Subcutaneous abdominal adipose tissue (tissue), 5 donors: Measurements from ENCODE around the gene TTBK1.
A peak's percentile ranks its signal among the peaks of the same experiment; 100 is the strongest.

Experiments
- H3K27ac ChIP-seq: one replicate; pipeline ENCODE4 v1.7.0; 2013; ENCODE audit warnings: low read depth, mild to moderate bottlenecking, inconsistent platforms, low read length, moderate library complexity
- H3K27me3 ChIP-seq, 5 donors: one replicate each; pipeline ENCODE4 v1.7.0; 2013; ENCODE audit warnings: low read length in 5 of 5, inconsistent platforms in 1 of 5; ENCODE audit not compliant: control insufficient read depth in 5 of 5, insufficient read depth in 4 of 5
- H3K36me3 ChIP-seq, 5 donors: one replicate each; pipeline ENCODE4 v1.7.0; 2013; ENCODE audit warnings: low read length in 5 of 5; ENCODE audit not compliant: control insufficient read depth in 5 of 5, insufficient read depth in 5 of 5
- H3K4me1 ChIP-seq, 5 donors: one replicate each; pipeline ENCODE4 v1.7.0; 2013; ENCODE audit warnings: low read length in 5 of 5, mild to moderate bottlenecking in 3 of 5, moderate library complexity in 1 of 5; ENCODE audit not compliant: control insufficient read depth in 5 of 5, insufficient read depth in 5 of 5
- H3K4me3 ChIP-seq, 5 donors: one replicate each; pipeline ENCODE4 v1.7.0; 2013; ENCODE audit warnings: low read length in 5 of 5, low read depth in 1 of 5
- H3K9ac ChIP-seq, 5 donors: one replicate each; pipeline ENCODE4 v1.7.0; 2013; ENCODE audit warnings: low read length in 5 of 5, mild to moderate bottlenecking in 4 of 5, moderate library complexity in 3 of 5
- H3K9me3 ChIP-seq, 5 donors: one replicate each; pipeline ENCODE4 v1.7.0; 2013; ENCODE audit warnings: low read length in 5 of 5; ENCODE audit not compliant: control insufficient read depth in 5 of 5
- donor health status: healthy.
- donor health status: healthy.
- donor health status: healthy.
- donor health status: healthy.
- donor health status: healthy.

Gene TTBK1

GRCh38 chr6:43271103-43271815, 28.0 kb downstream of the TTBK1 start:
- no peaks in the 10 kb centered on the region for H3K9me3 ChIP-seq
- no peak overlapping the region for H3K27ac ChIP-seq

GRCh38 chr6:43271944-43272343, 28.7 kb downstream of the TTBK1 start:
- no peak overlapping the region for H3K27ac ChIP-seq
- no peaks in the 10 kb centered on the region for H3K36me3 ChIP-seq
- no peak overlapping the region for H3K4me3 ChIP-seq
- no peaks in the 10 kb centered on the region for H3K9me3 ChIP-seq
- H3K9ac ChIP-seq: no peak overlapping the region
- peaks cover 9 to 46% (median 41%) of the 10 kb centered on the region in 5 donors for H3K27me3 ChIP-seq
- peaks cover 2 to 37% (median 28%) of the 10 kb centered on the region in 5 donors for H3K4me1 ChIP-seq

More at GRCh38 chr6:43271103-43271815, 28.0 kb downstream of the TTBK1 start:
- H3K36me3 ChIP-seq: no peaks in the 10 kb centered on the region
- no peak overlapping the region for H3K9ac ChIP-seq
- peaks cover 9 to 39% (median 35%) of the 10 kb centered on the region in 5 donors for H3K27me3 ChIP-seq
- peaks cover 2 to 35% (median 26%) of the 10 kb centered on the region in 5 donors for H3K4me1 ChIP-seq
- no peak overlapping the region for H3K4me3 ChIP-seq

DNA sequence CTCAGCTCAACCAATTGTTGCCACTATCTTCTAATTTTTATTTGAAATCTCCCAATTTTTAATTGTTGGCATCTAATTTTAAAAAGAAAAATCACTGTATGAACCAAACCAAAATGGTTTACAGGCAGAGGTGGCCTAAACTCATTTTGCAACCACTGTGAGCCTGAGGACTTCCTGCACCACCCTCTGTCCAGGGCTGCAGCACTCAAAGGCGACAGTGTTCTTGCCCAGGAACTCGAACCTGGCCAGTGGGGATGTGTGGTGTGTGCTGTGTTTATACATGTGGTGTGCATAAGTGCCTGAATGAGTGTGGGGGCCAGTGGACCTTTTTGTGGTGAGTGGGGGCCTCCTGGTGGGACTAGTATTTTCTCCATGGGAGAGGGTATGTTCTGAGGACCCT, 30.4 kb downstream of the TTBK1 start:
- H3K9ac ChIP-seq: no peak overlapping the region
- H3K4me3 ChIP-seq: no peak overlapping the region
- peaks cover 9 to 48% (median 36%) of the 10 kb centered on the region in 5 donors for H3K27me3 ChIP-seq
- no peak overlapping the region for H3K27ac ChIP-seq
- H3K36me3 ChIP-seq: no peaks in the 10 kb centered on the region
- no peaks in the 10 kb centered on the region for H3K9me3 ChIP-seq
- peaks cover 0 to 28% (median 21%) of the 10 kb centered on the region in 5 donors for H3K4me1 ChIP-seq

GRCh38 chr6:43274127-43274915, 31.0 kb downstream of the TTBK1 start:
- H3K9ac ChIP-seq: no peak overlapping the region

DNA sequence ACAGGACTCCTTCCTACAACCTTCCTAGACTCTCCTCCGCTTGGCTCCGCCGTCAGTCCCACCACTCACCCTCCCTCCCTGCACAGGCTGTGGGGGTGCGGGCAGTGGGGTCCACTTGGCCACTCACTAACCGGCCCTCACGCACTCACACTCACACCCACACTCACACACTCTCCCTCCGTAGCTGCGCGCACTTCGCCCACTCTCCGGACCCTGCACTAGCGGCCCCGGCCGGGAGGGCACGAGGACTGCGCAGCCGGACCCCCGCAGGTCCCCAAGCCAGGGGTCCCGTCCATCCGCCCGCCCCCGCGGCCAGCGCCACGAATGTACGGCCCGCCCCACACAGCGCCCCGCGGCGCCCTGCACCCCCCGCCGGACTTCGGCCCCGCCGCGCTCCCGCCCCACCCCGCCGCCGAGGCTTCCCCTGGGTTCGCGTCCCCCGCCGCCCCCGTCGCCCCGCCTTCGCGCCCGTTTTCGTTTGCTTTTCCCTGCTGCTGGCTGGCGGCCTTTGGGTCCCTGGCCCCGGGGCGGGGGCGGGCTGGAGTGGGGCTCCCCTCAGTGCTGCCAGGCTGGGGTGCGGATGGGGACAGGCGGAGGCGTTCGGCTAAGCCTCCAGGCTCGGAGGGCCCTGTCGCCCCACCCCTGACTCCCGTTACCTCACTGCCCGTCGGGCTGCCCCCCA, 31.8 kb downstream of the TTBK1 start:
- Histone ChIP-seq H3K9me3 (no peaks in the 10 kb centered on the region), H3K27ac (no peak overlapping the region), H3K4me1 (peaks cover 0 to 17% (median 11%) of the 10 kb centered on the region in 5 donors), H3K4me3 (peak overlapping the region in 3 of 5 donors; percentile 15 to 49 (median 34)), H3K9ac (no peak overlapping the region), H3K27me3 (peaks cover 9 to 40% (median 32%) of the 10 kb centered on the region in 5 donors), H3K36me3 (no peaks in the 10 kb centered on the region)

More at GRCh38 chr6:43274127-43274915, 31.0 kb downstream of the TTBK1 start:
- Histone ChIP-seq H3K4me1 (peaks cover 0 to 22% (median 15%) of the 10 kb centered on the region in 5 donors), H3K36me3 (no peaks in the 10 kb centered on the region), H3K9me3 (no peaks in the 10 kb centered on the region), H3K4me3 (peak overlapping the region in 1 of 5 donors; percentile 49), H3K27me3 (peaks cover 9 to 42% (median 32%) of the 10 kb centered on the region in 5 donors), H3K27ac (no peak overlapping the region)

DNA sequence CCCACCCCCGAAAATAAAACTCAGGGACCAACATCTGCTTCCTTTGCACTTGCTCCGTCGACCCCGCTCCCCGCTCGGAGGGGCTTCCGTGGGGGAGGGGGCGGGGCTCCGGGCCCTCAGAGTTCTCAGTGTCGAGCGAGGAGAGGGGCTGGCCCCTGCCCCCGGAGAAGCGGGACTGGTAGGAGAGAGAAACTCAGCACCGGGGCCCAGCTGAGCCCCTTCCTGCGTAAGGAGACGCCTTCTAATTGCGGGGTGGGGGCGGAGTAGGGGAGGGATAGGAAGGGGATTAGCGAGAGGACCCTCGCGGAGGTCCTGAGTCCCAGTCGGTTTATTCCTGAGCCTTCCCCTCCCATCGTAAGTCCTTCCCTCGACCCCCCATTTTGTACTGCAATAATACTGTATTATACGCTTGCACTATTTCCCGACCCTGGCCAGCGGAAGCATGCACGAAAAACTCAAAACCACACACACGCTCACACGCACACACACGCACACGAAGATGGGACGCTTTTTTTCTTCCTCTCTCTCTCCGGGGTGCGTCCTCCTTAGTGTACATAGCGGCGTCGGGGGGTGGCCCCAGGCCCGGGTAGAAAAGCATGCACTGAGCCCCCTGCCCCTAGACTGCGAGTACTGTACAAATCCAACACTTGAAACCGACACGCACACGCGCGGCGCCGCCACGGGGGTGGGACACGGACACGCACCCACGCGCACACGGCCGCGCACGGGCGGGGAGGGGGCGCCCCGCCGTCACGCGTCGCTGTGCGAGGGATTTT, 32.7 kb downstream of the TTBK1 start:
- peak overlapping the region in 3 of 5 donors; percentile 26 to 41 (median 32) for H3K4me3 ChIP-seq
- no peak overlapping the region for H3K27ac ChIP-seq
- H3K27me3 ChIP-seq: peaks cover 9 to 35% (median 32%) of the 10 kb centered on the region in 5 donors
- no peaks in the 10 kb centered on the region for H3K36me3 ChIP-seq
- no peaks in the 10 kb centered on the region for H3K9me3 ChIP-seq
- H3K4me1 ChIP-seq: peaks cover 0 to 17% (median 11%) of the 10 kb centered on the region in 5 donors
- no peak overlapping the region for H3K9ac ChIP-seq

DNA sequence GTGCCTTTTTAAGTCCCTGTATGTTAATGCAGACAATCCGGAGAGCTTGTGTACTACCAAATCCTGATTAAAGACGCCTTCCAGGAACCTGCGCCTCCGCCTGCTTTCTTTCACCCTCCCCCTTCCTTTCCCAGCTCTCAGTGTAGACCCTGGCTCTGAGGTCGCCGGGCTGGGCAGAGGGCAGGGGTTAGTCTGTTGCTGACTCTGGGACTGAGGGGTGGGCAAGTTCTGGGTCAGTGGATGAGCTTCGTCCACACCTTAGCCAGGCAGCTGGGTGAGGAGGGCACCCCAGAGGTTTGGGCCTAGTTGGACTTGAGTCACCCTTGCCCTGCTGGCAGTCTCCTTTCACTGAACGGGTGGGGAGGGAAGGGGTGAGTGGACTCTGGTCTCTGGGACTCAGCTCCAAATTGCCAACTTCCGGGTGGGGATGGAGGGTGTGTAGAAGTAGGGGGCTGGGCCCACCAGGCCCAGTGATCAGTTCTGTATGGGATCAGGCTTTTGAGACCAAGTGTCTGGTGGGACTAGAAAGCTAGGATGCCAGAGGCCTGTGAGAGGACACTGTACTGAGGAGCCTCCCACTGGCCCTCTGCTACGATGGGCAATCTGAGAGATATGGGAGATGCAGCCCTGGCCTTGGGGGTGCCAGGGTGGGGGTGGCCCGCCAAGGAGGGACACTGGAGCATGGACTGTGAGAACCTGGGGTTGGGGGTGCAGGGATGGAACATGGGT, 33.5 kb downstream of the TTBK1 start:
- no peak overlapping the region for H3K27ac ChIP-seq
- H3K4me1 ChIP-seq: peaks cover 0 to 17% (median 11%) of the 10 kb centered on the region in 5 donors
- H3K9ac ChIP-seq: no peak overlapping the region
- H3K9me3 ChIP-seq: no peaks in the 10 kb centered on the region
- no peaks in the 10 kb centered on the region for H3K36me3 ChIP-seq
- peak overlapping the region in 1 of 5 donors; percentile 26 for H3K4me3 ChIP-seq
- peaks cover 9 to 36% (median 32%) of the 10 kb centered on the region in 5 donors for H3K27me3 ChIP-seq

- H3K4me1 ChIP-seq: peaks cover 0 to 17% (median 11%) of the 10 kb centered on the region in 5 donors
- no peak overlapping the region for H3K4me3 ChIP-seq
- no peaks in the 10 kb centered on the region for H3K9me3 ChIP-seq
- no peaks in the 10 kb centered on the region for H3K36me3 ChIP-seq
- H3K9ac ChIP-seq: no peak overlapping the region
- H3K27ac ChIP-seq: no peak overlapping the region
- H3K27me3 ChIP-seq: peaks cover 9 to 38% (median 31%) of the 10 kb centered on the region in 5 donors
Observed at GRCh38 chr6:43277306-43277642, 34.0 kb downstream of the TTBK1 start.
